OCI-LY7 (cell line): ENCODE measurements around the gene HMCES. TPM values are rescaled to one million over a fixed set of nuclear protein-coding genes. Genes with fewer than 3 reads are reported as not detected.
"Not testable (repeated sequence)": the region's sequence is repeated elsewhere in the genome, so short reads cannot be mapped to it uniquely, and the experiment has no call there.

Experiments used
- BruUV-seq: library from RNA; stranded (reverse); fragments of 400-500 nt; replicated peaks from 2 replicates; lab custom pipeline; 2021; lab: Mats Ljungman, UMichigan
- CTCF ChIA-PET: fragments of 300-600 bp; sonication (Branson Sonifier 250); formaldehyde crosslinking; loops from one replicate; lab custom pipeline; 2022; ENCODE audit warnings: antibody characterized with exemption; ENCODE audit not compliant: unreplicated experiment; lab: Charles Lee
- POLR2A ChIA-PET: fragments of 300-600 bp; sonication (Branson Sonifier 250); formaldehyde crosslinking; loops from one replicate; lab custom pipeline; 2022; ENCODE audit warnings: antibody characterized with exemption; lab: Charles Lee
- DNase-seq: peaks from one replicate; pipeline ENCODE4 v3.0.0-alpha.2; 2015; ENCODE audit warnings: low spot score
- H2AFZ ChIP-seq: fragments of 200-600 bp; sonication (generic), shearing (Covaris generic); 2 replicates; pipeline ENCODE4 v1.6.1; 2014; ENCODE audit warnings: mild to moderate bottlenecking, antibody characterized with exemption, low read length, moderate library complexity
- H3K27ac ChIP-seq: fragments of 200-600 bp; sonication (generic); 2 replicates; pipeline ENCODE4 v1.5.1; 2014; ENCODE audit warnings: mixed run types, low read depth, mild to moderate bottlenecking, moderate library complexity, low read length, inconsistent platforms; ENCODE audit not compliant: poor library complexity, severe bottlenecking
- H3K36me3 ChIP-seq: fragments of 200-600 bp; sonication (generic); 2 replicates; pipeline ENCODE4 v1.6.1; 2014; ENCODE audit warnings: mild to moderate bottlenecking, antibody characterized with exemption, low read length, moderate library complexity, mixed read lengths; ENCODE audit not compliant: insufficient read depth
- H3K4me1 ChIP-seq: fragments of 200-600 bp; sonication (generic); 2 replicates; pipeline ENCODE4 v1.5.1; 2014; ENCODE audit warnings: mild to moderate bottlenecking, low read length; ENCODE audit not compliant: insufficient read depth, poor library complexity, severe bottlenecking
- H3K4me2 ChIP-seq: fragments of 200-600 bp; sonication (generic); 2 replicates; pipeline ENCODE4 v1.6.1; 2014; ENCODE audit warnings: mild to moderate bottlenecking, low read length
- H3K4me3 ChIP-seq: fragments of 200-600 bp; sonication (generic); 2 replicates; pipeline ENCODE4 v1.5.1; 2014; ENCODE audit warnings: mild to moderate bottlenecking, low read depth, low read length; ENCODE audit not compliant: poor library complexity, severe bottlenecking
- H3K79me2 ChIP-seq: fragments of 200-600 bp; sonication (generic); 2 replicates; pipeline ENCODE4 v1.6.1; 2016; ENCODE audit warnings: low read depth, mild to moderate bottlenecking, low read length, moderate library complexity, mixed read lengths; ENCODE audit not compliant: insufficient read depth
- H3K9me2 ChIP-seq: fragments of 200-600 bp; sonication (generic); 2 replicates; pipeline ENCODE4 v1.6.1; 2016; ENCODE audit warnings: mild to moderate bottlenecking, low read length, mixed read lengths; ENCODE audit not compliant: insufficient read depth
- H3K9me3 ChIP-seq: fragments of 200-600 bp; sonication (generic); 2 replicates; pipeline ENCODE4 v1.6.1; 2014; ENCODE audit warnings: mild to moderate bottlenecking, mixed run types, low read length, mixed read lengths
- H4K20me1 ChIP-seq: fragments of 200-600 bp; sonication (generic); 2 replicates; pipeline ENCODE4 v1.6.1; 2014; ENCODE audit warnings: mild to moderate bottlenecking, antibody characterized with exemption, low read length, moderate library complexity, mixed read lengths; ENCODE audit not compliant: insufficient read depth
- CTCF ChIP-seq: fragments of 200-600 bp; sonication (generic); conservative IDR thresholded peaks from 2 replicates; pipeline ENCODE4 v1.5.1; 2014; ENCODE audit warnings: mild to moderate bottlenecking, antibody characterized with exemption, low read length, moderate library complexity, mixed read lengths
- EZH2phosphoT487 ChIP-seq: fragments of 200-600 bp; sonication (generic); IDR thresholded peaks from 2 replicates; pipeline ENCODE4 v1.6.1; 2018; ENCODE audit warnings: low read depth, borderline replicate concordance, mild to moderate bottlenecking, mixed run types, antibody characterized with exemption, low read length, moderate library complexity, mixed read lengths
- intact Hi-C: fragments of 100-400 bp; cut with micrococcal nuclease; formaldehyde crosslinking; loops from one replicate; pipeline ENCODE4 v1.10.0; 2022; ENCODE audit not compliant: unreplicated experiment
- total RNA-seq, 2 experiments: library from RNA; depleted of rRNA in 1 of 2; stranded (reverse); fragments of >200 nt in 1 of 2; shearing (Covaris generic) in 1 of 2; gene quantifications; 2 replicates each; pipeline ENCODE4 v1.2.3, GENCODE V29; 2014 to 2022

Gene HMCES
- total RNA-seq, 2 experiments from 2014 or later: 90.6 to 287 TPM

GRCh38 chr3:129348734-129349133 lies 70.1 kb downstream of the HMCES start:
- Histone ChIP-seq H3K36me3 (no peaks in the 10 kb centered on the region), H3K9me3 (no peaks in the 10 kb centered on the region), H3K79me2 (no peaks in the 10 kb centered on the region), H3K4me1 (peaks cover 12% of the 10 kb centered on the region), H3K4me3 (no peak overlapping the region), H3K4me2 (no peak overlapping the region), H3K27ac (no peak overlapping the region), H2AFZ (no peak overlapping the region), H3K9me2 (no peaks in the 10 kb centered on the region), H4K20me1 (no peaks in the 10 kb centered on the region)
- TF ChIP-seq CTCF (no peak), EZH2phosphoT487 (no peak)
- BruUV-seq: no TSS peak
- no peak for DNase-seq
- ChIA-PET POLR2A (no interaction called here), CTCF (no interaction called here)
- intact Hi-C loops: no loop called here

- H2AFZ ChIP-seq, H3K4me2 ChIP-seq, intact Hi-C loops, DNase-seq, BruUV-seq, H3K27ac ChIP-seq, POLR2A ChIA-PET, H4K20me1 ChIP-seq, H3K36me3 ChIP-seq, H3K9me2 ChIP-seq, H3K79me2 ChIP-seq, H3K4me3 ChIP-seq, H3K9me3 ChIP-seq, CTCF ChIA-PET: not testable (repeated sequence)
- H3K4me1 ChIP-seq: peaks cover 12% of the 10 kb centered on the region
Observed at GRCh38 chr3:129349169-129349568, 70.5 kb downstream of the HMCES start.

GRCh38 chr3:129349791-129350190 lies 71.1 kb downstream of the HMCES start:
- Histone ChIP-seq H3K4me3 (no peak overlapping the region), H4K20me1 (no peaks in the 10 kb centered on the region), H3K36me3 (no peaks in the 10 kb centered on the region), H3K27ac (no peak overlapping the region), H3K9me3 (no peaks in the 10 kb centered on the region), H3K9me2 (no peaks in the 10 kb centered on the region), H3K4me2 (no peak overlapping the region), H3K79me2 (no peaks in the 10 kb centered on the region), H2AFZ (no peak overlapping the region), H3K4me1 (peaks cover 12% of the 10 kb centered on the region)
- TF ChIP-seq CTCF: no peak
- no peak for TF ChIP-seq EZH2phosphoT487
- no peak for DNase-seq
- BruUV-seq: no TSS peak
- ChIA-PET CTCF (no interaction called here), POLR2A (no interaction called here)
- intact Hi-C loops: no loop called here
